GM12891 (cell line): ENCODE data around the gene UGT1A8.

Experiments
- POLR2A ChIP-seq: IDR thresholded peaks from 2 replicates; pipeline ENCODE4 v1.6.1; 2011; ENCODE audit warnings: low read depth, low read length, control low read depth
- POLR2AphosphoS5 ChIP-seq: IDR thresholded peaks from 2 replicates; pipeline ENCODE4 v1.6.1; 2011; ENCODE audit warnings: low read depth, low read length, control low read depth
- SPI1 ChIP-seq: IDR thresholded peaks from 2 replicates; pipeline ENCODE4 v1.6.1; 2011; ENCODE audit warnings: low read depth, low read length, control low read depth
- TAF1 ChIP-seq: IDR thresholded peaks from 2 replicates; pipeline ENCODE4 v1.6.1; 2011; ENCODE audit warnings: low read depth, low read length, control low read depth

DNA sequence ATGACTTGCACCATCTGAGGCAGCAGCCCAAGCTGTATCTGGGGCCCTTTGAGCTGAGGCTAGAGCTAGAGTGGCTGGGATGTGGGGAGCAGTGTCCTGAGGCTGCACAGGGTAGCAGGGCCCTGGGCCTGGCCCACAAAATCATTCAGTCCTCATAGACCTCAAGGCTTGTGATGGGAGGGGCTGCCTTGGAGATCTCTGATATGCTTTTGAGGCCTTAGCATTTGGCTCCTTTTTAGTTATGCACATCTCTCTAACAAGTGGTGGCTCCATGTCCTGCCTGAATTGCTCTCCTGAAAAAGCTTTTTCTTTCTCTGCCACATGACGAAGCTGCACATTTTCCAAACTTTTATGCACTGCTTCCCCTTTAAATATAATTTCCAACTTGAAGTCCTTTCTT is 11.8 kb upstream of the UGT1A8 start:
- no peak for TF ChIP-seq POLR2A
- TF ChIP-seq TAF1: no peak
- TF ChIP-seq SPI1: no peak
- no peak for TF ChIP-seq POLR2AphosphoS5
